NCI-H2196 treated with DMSO at 0.1 percent for 48 hours (cell line): Measurements from ENCODE around the gene ZNRF3.
A peak's percentile ranks its signal among the peaks of the same experiment; 100 is the strongest.

ENCODE experiments used
- DNase-seq: peaks from one replicate; lab custom pipeline; 2025; ENCODE audit not compliant: unreplicated experiment; lab: John Stamatoyannopoulos, UW

Gene ZNRF3

DNA sequence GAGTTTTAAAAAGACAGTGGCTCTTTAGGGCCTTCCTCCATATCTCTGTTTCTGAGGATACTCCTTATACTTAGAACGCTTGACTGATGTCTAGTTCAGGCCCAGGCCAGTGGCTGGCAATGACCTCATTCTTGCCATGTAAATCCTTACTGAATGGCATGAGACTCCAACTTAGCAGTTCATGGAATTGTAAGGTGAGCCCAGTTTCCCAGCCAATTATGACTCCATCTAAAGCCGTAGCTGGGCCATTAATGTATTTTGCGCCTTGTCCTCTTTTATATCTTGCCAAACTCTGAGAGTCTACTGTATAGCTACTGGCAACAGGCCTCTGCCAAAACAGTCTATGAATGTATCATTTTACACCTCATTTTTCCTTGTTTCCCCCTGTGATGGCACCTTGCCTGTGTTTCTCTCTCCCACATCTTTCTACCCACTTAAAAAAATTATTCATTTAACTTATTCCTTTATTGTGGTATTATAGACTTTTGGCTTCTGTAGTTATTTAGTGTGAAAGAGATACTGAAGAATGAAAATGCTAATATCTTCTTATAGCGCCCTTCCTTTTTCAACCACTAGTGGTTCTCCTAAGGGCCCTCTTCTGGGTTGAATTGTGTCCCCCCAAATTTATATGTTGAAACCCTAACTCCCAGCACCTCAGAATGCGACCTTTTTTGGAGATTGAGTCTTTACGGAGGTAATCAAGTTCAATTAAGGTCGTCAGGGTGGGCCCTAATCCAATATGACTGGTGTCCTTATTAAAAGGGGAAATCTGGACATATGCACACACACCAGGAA, 67.4 kb downstream of the ZNRF3 start:
- DNase-seq = peak; percentile 13

- DNase-seq = no peak
These were observed 68.2 kb downstream of the ZNRF3 start for GRCh38 chr22:28951530-28951929.

DNA sequence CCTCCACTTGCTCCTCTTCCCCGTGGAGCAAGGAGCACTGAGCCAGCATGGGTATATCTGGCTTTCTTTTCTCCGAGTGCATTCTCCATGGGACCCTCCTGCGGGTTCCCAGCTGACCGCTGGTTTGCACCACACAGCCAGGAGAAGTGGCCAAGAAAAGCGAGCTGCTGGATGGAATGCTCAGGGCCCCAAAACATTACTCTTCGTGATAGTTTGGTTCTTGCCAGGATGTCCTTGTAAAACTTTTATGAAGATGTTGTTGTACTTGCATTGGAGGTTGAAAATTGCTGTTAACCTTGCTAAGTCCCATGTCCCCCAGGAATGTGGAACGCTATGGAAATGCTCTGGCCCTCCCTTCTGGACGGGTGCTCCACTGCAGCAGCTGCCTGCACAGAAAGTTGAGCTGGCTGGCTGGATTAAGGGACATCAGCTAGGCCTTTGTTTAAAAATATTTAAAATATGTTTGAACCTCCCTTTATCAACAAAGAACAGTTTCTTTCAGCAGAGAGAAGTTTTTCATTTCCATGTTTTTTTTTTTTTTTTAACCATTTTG, 68.7 kb downstream of the ZNRF3 start:
- no peak for DNase-seq

- DNase-seq = no peak
These were observed 69.5 kb downstream of the ZNRF3 start for GRCh38 chr22:28952857-28953256.

- DNase-seq = no peak
These were observed 70.0 kb downstream of the ZNRF3 start for GRCh38 chr22:28953403-28953802.

GRCh38 chr22:28953976-28954880, 70.9 kb downstream of the ZNRF3 start:
- DNase-seq = no peak

DNA sequence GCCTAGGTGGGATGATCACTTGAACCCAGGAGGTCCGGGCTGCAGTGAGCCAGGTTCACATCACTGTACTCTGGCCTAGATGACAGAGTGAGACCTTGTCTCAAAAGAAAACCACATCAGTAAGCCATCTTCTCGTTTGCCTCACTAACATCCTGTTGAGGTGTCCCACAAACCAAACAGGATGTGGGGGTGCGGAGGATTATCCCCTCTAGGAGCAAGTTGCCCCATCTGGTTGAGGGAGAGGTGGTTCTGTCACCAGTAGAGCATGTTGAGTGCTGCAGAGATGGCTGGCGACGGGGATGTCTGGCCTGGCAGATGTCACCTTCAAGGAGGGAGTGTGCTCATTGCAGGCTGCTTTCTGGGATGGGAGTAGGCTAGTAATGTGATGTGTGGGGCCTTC, 72.4 kb downstream of the ZNRF3 start:
- no peak for DNase-seq

DNA sequence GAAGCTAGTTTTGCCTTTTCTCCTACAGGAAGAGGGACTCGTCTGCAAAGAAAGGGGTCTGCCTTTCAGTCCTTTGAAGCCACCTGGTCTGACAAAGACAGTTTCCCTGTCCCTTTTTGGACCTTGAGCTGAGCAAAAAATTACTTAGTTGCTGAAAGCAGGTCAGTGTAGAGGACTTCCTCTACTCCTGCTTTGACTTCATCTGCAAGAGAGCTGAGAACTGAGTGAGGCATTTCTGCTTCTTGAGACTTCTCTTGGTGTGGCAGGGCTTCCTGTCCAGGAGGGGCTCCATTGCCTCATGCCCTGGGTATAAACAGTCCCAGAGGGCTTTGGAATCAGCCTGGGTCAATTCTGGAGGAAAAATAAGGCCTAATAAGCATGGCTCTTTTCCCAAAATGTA, 73.1 kb downstream of the ZNRF3 start:
- no peak for DNase-seq

- no peak for DNase-seq
These were observed 75.2 kb downstream of the ZNRF3 start for GRCh38 chr22:28958611-28959010.

GRCh38 chr22:28962042-28962554, 78.7 kb downstream of the ZNRF3 start:
- DNase-seq = no peak

- DNase-seq = no peak
These were observed 80.0 kb downstream of the ZNRF3 start for GRCh38 chr22:28963362-28963761.

DNA sequence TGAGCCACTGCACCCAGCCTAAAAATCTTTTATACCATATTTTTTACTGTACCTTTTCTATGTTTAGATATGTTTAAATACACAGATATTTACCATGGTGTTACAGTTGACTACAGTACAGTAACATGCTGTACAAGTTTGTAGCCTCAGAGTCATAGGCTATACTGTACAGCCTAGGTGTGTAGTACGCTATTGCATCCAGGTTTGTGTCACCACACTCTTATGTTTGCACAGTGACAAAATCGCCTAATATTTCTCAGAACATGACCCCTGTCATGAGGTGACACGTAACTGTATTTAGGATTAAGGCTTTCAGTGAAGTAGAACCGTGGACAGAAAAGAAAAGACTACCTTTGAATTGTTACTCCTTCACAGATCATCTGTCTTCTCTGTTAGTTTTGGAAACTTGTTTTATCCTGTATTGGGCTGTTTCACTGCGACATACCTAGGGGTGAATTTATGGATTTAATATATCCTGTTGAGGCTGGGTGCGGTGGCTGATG, 83.8 kb downstream of the ZNRF3 start:
- DNase-seq = no peak

DNA sequence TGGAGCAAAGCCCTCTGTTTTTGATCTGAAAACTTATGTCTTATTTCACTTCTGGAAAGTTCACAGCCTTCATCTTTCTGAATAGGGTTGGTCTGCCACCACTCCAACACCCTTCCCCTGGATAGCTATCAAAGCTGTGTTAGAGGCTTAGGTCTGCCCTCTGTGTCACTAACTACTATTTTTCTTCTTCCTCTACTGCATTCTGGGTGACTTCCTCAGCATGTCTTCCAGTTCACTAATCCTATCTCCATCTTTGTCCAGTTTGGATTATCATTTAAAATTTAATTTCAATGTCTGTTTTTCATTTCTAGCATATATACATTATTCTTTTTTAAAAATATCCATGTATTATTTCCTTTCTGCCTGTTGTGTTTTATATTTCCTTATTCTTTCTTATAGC, 84.6 kb downstream of the ZNRF3 start:
- DNase-seq = no peak

GRCh38 chr22:28969401-28970168, 86.2 kb downstream of the ZNRF3 start:
- no peak for DNase-seq

GRCh38 chr22:28973352-28973751, 90.0 kb downstream of the ZNRF3 start:
- no peak for DNase-seq

DNA sequence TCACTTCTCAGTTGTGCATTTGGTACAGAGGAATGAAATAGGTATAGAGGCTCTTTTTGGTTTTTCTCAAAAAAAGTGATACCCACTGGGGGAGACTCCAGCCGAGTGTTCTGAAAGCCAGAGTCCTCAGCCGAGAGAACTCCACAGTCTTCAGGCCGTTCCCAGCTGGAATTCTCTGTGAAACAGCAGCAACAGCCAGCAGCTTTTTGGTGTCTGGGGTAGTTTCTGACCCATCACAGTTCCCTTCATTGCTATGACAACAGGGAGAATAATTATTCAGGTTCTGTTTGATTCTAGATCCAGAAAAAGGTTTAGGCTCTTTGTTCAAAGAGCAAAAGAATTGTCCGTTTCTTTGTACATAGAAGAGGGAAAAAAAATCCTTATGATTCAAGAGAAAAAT, 93.7 kb downstream of the ZNRF3 start:
- DNase-seq = no peak

- no peak for DNase-seq
These were observed 94.2 kb downstream of the ZNRF3 start for GRCh38 chr22:28977481-28977971.

- no peak for DNase-seq
These were observed 94.8 kb downstream of the ZNRF3 start for GRCh38 chr22:28978158-28978557.

DNA sequence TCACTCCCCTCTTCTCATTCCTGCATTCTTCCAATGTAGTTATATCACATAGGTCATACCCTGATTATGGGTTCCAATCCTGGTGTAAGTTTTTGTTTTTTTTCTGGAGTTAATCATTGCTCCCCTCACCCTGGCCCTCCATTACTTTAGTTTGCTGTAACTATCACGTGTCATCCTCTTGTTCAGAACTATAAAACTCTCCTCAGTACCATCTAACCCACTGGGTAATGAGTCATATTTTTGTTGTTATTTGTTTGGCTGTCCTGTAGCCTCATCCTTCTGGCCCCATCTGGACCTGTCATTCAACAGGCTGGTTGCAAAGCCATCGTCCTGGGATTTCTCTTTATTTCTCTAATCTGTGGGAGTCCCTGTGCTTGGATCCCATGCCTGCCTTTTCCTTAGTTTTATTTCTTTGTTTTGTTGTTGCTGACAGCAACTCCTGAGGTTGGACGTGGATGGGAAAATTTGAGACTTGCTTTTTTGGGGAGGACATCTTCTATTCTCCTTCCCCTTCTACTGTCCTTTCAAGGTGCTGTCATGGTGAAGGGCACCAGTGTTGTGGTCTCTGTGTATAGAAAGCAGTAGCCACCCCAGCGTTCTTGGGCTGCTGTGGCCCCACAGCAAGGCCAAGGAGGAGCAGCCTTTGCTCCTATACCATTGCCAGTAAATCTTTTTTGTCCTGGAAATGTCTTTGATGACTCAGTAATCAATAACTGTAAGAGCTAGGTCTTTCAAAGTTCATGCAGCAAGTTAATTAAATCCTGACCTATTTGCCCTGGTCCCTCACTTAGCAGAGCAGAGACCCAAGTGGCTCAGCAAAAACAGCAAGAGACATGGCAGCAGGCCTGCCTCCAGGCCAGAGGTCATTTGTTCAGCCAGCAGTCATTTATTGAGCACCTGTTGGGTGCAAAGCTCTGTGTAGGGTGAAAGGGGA, 95.8 kb downstream of the ZNRF3 start:
- DNase-seq = no peak
